Measurements from ENCODE around the gene PTPRQ.

The PTPRQ gene

DNA sequence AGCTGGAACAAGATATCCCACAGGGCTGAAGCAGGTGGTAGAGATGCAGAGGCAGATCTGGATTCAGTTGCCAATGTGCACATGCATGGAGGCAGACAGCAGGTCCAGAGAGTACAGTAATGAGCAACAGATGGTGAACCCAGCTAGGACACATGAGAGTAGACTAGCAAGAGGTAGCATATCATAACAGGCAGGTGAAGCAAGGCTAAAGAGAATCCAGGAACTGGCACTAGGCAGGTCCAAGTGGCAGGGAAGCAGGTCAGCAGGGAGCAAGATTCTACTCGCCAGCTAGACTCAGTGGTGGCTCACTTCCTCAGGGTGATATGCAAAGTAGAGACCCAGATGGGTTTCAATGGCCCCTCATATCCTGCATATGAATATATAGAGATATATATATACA lies 248.1 kb downstream of the PTPRQ start:
- H3K9me3 ChIP-seq = no peaks in the 10 kb centered on the region
- in situ Hi-C loops (cut with MboI; ENCODE audit: low sequenced_read_pairs) = no loop called here
- no peaks in the 10 kb centered on the region for H3K27me3 ChIP-seq (ENCODE audit: low read depth)
- H3K4me3 ChIP-seq = no peak overlapping the region
- H3K36me3 ChIP-seq (replicated peaks) = no peaks in the 10 kb centered on the region
- H3K4me1 ChIP-seq = no peaks in the 10 kb centered on the region
- DNase-seq (ENCODE audit: low spot score in 2 of 2) = no peak

DNA sequence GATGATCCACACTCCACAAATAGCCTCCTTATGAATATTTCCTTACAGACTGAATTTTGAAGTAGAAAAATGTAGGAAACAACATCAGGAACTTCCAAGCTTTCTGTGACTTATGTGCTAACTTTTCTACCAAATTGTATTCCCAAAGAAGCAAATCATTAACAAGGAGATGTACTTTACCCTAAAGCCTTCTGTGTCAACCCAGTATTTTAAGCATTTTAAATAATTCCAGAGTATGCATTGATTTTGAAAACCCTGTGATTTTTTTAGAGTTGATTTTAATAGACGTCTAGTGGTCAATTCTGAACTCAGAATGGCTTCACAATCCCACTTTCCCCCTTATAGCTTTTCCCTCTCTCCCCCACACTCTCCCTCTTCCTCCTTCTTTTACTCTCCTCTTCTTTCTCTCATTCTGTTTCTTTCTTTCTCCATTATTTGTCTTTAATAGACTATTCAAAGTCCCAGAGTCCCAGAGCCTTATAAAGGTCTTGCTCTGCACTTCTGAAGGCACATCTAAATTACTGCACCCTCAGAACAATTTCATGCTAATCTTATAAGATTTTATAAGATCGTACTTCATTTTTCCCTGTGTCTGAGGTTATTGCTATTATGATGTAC lies 253.3 kb downstream of the PTPRQ start:
- no peaks in the 10 kb centered on the region for H3K36me3 ChIP-seq (replicated peaks)
- no peaks in the 10 kb centered on the region for H3K4me1 ChIP-seq
- no peaks in the 10 kb centered on the region for H3K9me3 ChIP-seq
- no peak overlapping the region for H3K4me3 ChIP-seq
- no peak for DNase-seq (ENCODE audit: low spot score in 2 of 2)
- in situ Hi-C loops (cut with MboI; ENCODE audit: low sequenced_read_pairs) = no loop called here
- H3K27me3 ChIP-seq (ENCODE audit: low read depth) = no peaks in the 10 kb centered on the region

DNA sequence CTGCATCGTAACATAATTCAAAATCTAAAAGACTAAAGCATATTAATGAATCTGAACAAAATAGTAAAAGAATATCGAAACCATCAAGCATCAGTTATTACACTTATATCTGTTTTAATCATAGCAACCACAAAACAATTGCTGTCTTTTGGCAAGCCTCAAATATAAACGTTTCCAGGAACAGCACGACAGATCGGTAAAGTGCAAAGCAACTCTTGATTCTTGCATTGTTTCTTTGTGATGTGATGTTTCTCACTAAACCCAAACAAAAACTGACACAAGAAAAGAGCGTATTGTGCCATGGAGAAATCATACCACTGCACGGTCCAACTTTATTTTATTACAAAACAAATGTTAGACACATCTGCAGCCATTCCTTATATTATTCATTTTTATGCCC lies 254.2 kb downstream of the PTPRQ start:
- no peak for DNase-seq (ENCODE audit: low spot score in 2 of 2)

DNA sequence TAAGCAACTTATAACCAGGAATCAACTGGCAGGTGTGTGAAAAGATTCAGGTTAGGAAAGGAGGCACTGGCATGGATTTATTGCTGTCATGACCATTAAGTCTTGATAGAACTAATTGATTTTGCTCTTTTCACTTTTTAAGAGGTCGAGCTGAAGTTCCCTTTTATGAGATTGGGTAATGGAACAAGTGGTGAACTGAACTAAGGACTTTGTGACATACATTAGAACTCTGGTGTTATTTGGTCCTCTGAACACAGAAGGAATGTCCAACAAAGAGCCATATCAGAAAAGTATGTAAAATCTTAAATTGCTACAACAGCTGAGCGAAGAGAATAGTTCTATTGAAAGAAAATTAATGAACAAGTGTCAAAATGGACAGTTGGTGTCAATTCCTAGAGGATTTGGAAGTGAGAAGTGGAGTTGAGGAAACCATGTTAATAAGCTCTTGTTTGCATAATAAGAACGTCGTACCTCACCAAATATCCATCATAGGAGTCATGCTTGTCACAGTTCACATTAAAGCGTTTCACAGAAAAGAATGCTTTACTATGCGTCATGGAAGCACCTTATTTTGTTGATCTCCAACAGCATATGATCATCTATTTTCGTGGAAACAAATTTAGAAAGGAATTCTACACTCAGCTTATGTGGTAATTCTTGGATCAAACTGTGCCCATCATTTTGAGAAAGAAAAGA lies 255.0 kb downstream of the PTPRQ start:
- H3K9me3 ChIP-seq = no peaks in the 10 kb centered on the region
- in situ Hi-C loops (cut with MboI; ENCODE audit: low sequenced_read_pairs) = no loop called here
- no peak for DNase-seq (ENCODE audit: low spot score in 2 of 2)
- H3K36me3 ChIP-seq (replicated peaks) = no peaks in the 10 kb centered on the region
- no peak overlapping the region for H3K4me3 ChIP-seq
- no peaks in the 10 kb centered on the region for H3K4me1 ChIP-seq
- H3K27me3 ChIP-seq (ENCODE audit: low read depth) = no peaks in the 10 kb centered on the region

More for the DNA sequence above, 254.2 kb downstream of the PTPRQ start:
- H3K27me3 ChIP-seq (ENCODE audit: low read depth) = no peaks in the 10 kb centered on the region
- no peaks in the 10 kb centered on the region for H3K36me3 ChIP-seq (replicated peaks)
- H3K9me3 ChIP-seq = no peaks in the 10 kb centered on the region
- H3K4me1 ChIP-seq = no peaks in the 10 kb centered on the region
- no peak overlapping the region for H3K4me3 ChIP-seq
- in situ Hi-C loops (cut with MboI; ENCODE audit: low sequenced_read_pairs) = no loop called here

DNA sequence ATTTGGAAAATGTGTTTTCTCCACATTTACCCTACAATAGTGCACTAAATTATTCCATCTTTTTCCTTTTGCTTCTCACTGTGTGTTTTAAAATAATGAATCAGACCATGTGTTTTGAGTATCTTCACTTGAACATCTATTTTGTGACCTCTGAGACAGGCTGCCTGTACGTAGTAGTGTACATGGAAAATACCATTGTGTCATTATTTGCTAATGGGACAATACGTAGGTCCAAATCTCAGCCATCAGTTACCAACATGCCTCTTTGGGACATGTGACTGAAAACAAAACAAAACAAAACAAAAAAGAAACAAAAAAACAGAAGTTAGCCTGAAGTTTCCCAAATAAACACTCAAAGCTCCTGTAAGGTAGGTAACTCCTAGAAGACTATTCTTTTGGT lies 256.3 kb downstream of the PTPRQ start:
- no peak overlapping the region for H3K4me3 ChIP-seq
- no peak for DNase-seq (ENCODE audit: low spot score in 2 of 2)
- H3K27me3 ChIP-seq (ENCODE audit: low read depth) = no peaks in the 10 kb centered on the region
- in situ Hi-C loops (cut with MboI; ENCODE audit: low sequenced_read_pairs) = no loop called here
- no peaks in the 10 kb centered on the region for H3K36me3 ChIP-seq (replicated peaks)
- H3K4me1 ChIP-seq = no peaks in the 10 kb centered on the region
- no peaks in the 10 kb centered on the region for H3K9me3 ChIP-seq

DNA sequence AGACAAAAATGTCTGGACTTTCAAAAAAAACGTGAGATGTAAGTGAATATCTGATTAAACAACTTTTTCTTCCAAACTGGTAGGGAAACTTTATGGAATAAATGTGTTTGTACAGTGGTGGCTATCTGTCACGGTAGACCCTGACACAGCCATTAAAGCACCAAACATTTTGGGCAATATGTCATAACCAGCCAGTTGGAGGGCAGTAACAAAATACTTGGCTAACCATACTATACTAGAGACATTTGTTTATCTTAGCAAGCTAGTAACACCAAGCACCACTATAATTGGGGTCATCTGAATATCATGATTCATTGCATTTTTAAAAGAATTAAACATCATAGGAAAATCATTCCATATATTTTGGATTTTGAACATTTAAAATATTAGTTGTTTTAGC lies 257.4 kb downstream of the PTPRQ start:
- Histone ChIP-seq H3K9me3 (no peaks in the 10 kb centered on the region), H3K27me3 (ENCODE audit: low read depth) (no peaks in the 10 kb centered on the region), H3K36me3 (replicated peaks) (no peaks in the 10 kb centered on the region), H3K4me1 (no peaks in the 10 kb centered on the region), H3K4me3 (no peak overlapping the region)
- in situ Hi-C loops (cut with MboI; ENCODE audit: low sequenced_read_pairs) = no loop called here
- no peak for DNase-seq (ENCODE audit: low spot score in 2 of 2)

DNA sequence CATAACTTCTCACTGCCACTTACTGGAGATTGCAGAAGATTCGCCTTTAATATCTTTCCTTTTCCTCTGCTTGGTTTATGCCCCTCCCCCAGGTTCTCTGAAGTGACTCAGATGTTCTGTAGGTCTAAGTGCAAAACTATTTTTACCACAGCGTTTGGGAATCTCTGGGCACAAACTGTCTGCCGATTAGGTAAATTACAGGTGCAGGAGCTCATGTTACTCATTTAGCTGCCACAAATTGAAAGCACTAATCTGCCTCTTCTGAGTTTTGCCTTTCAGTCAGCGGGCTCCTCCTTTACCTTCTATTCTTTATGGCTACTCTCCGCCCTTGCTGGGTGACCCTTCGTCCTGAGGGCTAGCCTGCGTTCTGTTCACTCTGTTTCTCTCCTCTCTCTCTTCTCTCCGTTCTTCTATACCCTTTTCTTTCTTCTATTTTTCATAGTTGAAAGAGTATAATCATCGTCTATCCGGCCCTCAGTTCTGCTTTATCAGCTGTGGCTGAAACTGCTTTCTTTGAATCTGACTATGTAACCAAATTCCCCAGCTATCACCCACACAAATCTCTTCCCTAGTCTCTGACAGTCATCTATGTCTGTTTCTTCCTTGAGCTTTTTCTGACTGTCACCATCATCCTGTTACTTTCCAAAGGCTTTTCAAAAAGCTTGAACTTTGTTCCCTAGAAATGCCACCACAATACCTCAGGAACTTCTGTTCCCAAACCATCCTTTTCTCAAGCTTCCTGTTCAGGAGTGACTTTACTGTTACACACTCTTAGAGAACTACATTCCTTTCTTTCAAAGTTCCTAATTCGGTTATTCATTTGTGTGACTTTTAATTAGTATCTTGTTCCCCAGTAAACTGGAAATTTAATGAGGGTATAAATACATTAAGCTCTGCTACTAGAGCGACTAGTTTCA lies 259.1 kb downstream of the PTPRQ start:
- Histone ChIP-seq H3K9me3 (no peaks in the 10 kb centered on the region), H3K4me3 (no peak overlapping the region), H3K36me3 (replicated peaks) (no peaks in the 10 kb centered on the region), H3K4me1 (no peaks in the 10 kb centered on the region), H3K27me3 (ENCODE audit: low read depth) (no peaks in the 10 kb centered on the region)
- in situ Hi-C loops (cut with MboI; ENCODE audit: low sequenced_read_pairs) = no loop called here
- DNase-seq (ENCODE audit: low spot score in 2 of 2) = no peak

DNA sequence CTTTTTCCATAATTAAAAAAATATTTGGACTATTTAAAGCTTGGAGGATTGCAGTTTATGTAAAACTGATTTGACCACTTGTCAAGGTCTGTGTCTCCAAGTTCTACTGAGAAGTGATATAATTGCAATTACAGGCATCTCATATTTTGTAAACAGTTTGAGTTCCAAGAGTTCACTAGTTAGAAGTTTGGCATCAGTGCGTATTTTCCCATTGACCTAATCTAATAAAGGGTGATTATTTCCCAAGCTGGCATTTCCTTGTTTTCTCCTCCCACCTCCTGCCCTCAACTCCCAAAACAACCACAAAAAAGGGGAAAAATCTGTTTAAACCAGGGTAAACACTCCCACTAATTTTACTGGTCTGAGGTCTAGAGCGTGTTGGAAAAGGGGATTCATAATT lies 260.4 kb downstream of the PTPRQ start:
- in situ Hi-C loops (cut with MboI; ENCODE audit: low sequenced_read_pairs) = no loop called here
- H3K36me3 ChIP-seq (replicated peaks) = no peaks in the 10 kb centered on the region
- no peaks in the 10 kb centered on the region for H3K4me1 ChIP-seq
- no peak for DNase-seq (ENCODE audit: low spot score in 2 of 2)
- no peaks in the 10 kb centered on the region for H3K27me3 ChIP-seq (ENCODE audit: low read depth)
- no peak overlapping the region for H3K4me3 ChIP-seq
- no peaks in the 10 kb centered on the region for H3K9me3 ChIP-seq

DNA sequence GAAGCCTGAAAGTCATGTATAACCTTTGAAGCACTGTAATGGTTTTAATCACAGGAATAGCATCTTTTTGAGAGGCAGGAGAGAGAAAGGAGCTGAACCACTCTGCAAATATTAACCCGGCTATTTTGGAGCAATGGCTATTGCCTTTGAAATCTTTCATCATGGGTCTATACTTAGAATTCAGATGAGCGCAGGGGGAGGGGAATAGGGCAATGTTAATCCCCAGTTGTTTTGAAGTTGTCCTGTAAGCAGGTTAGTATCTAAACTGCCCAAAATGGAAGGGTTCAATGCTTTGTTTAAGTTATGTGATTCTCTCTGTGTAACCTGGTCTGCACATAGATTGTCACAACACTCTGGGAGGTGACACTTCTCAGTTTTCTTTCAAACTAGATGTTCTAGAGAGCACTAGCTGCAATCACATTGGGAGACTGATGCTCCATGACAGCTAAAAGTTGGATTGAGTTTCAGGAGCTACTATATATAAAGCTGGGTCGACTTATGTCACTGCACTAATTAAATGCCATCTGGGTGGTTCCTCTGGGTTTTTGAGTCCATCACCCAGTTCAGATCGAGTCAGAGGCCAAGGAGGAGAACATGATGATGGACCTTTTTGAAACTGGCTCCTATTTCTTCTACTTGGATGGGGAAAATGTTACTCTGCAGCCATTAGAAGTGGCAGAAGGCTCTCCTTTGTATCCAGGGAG lies 263.2 kb downstream of the PTPRQ start, which contains the start of gene MYF6:
Gene MYF6, plus strand, starts transcription at position 509 of the 704 bp plus-strand sequence. Its CDS starts 86 bp downstream, at position 595.
- Histone ChIP-seq H3K27me3 (ENCODE audit: low read depth) (no peaks in the 10 kb centered on the region), H3K9me3 (no peaks in the 10 kb centered on the region), H3K36me3 (replicated peaks) (no peaks in the 10 kb centered on the region), H3K4me3 (no peak within 1 kb of the TSS), H3K4me1 (no peaks in the 10 kb centered on the region)
- no peak for DNase-seq (ENCODE audit: low spot score in 2 of 2)
- in situ Hi-C loops (cut with MboI; ENCODE audit: low sequenced_read_pairs) = no loop called here

DNA sequence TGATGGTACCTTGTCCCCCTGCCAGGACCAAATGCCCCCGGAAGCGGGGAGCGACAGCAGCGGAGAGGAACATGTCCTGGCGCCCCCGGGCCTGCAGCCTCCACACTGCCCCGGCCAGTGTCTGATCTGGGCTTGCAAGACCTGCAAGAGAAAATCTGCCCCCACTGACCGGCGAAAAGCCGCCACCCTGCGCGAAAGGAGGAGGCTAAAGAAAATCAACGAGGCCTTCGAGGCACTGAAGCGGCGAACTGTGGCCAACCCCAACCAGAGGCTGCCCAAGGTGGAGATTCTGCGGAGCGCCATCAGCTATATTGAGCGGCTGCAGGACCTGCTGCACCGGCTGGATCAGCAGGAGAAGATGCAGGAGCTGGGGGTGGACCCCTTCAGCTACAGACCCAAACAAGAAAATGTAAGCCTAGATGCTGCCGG lies 263.8 kb downstream of the PTPRQ start:
- Histone ChIP-seq H3K4me3 (no peak overlapping the region), H3K36me3 (replicated peaks) (no peaks in the 10 kb centered on the region), H3K4me1 (no peaks in the 10 kb centered on the region), H3K27me3 (ENCODE audit: low read depth) (no peaks in the 10 kb centered on the region), H3K9me3 (no peaks in the 10 kb centered on the region)
- in situ Hi-C loops (cut with MboI; ENCODE audit: low sequenced_read_pairs) = no loop called here
- no peak for DNase-seq (ENCODE audit: low spot score in 2 of 2)

DNA sequence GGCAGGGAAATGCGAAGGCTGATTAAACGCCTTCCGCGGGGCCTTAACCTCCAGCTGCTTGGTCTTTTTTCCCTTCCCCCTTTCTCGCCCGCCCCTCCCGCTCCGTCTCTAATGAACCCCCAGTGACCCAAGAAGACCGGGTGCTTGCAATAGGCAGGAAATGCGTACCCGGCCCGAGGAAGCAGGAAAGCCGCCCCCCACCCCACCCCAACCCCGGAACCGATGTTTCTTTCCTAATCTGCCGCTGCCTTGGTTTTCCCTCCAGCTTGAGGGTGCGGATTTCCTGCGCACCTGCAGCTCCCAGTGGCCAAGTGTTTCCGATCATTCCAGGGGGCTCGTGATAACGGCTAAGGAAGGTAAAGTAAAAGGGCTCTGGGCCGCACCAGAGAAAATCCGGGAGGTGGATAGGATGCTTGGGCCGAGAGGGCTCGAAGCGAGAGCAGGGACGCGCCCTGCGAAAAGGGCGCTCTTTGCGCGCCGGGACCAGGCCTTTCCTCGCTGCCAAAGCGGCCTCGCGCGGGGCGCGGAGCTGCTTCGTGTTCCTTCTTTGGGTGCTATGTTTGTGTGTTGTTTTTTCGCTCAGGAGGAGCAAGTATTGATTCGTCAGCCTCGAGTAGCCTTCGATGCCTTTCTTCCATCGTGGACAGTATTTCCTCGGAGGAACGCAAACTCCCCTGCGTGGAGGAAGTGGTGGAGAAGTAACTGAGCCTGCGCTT lies 264.4 kb downstream of the PTPRQ start:
- H3K36me3 ChIP-seq (replicated peaks) = no peaks in the 10 kb centered on the region
- no peaks in the 10 kb centered on the region for H3K27me3 ChIP-seq (ENCODE audit: low read depth)
- in situ Hi-C loops (cut with MboI; ENCODE audit: low sequenced_read_pairs) = no loop called here
- H3K9me3 ChIP-seq = no peaks in the 10 kb centered on the region
- H3K4me1 ChIP-seq = peaks cover 1% of the 10 kb centered on the region; the same call in 1 of the 2 replicates
- H3K4me3 ChIP-seq = no peak overlapping the region
- DNase-seq (ENCODE audit: low spot score in 2 of 2) = no peak

DNA sequence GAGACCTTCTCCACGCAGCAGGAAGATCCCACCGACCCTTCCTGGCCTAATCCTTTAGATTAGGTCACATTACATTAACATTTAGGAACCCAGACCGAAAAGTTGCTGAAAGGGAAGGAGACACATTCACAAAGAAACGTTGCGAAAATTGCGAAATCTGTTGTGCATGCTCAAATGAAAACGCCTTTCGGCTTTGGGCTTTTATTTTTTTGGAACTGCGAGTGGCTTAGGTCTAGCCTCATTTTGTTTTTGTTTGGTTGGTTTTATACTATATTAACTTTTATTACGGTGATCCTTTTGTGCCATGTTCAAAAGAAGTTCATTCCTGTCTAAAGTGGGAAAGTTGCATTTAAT lies 264.9 kb downstream of the PTPRQ start:
- Histone ChIP-seq H3K9me3 (no peaks in the 10 kb centered on the region), H3K27me3 (ENCODE audit: low read depth) (no peaks in the 10 kb centered on the region), H3K4me3 (no peak overlapping the region), H3K4me1 (peaks cover 2% of the 10 kb centered on the region; the same call in 1 of the 2 replicates), H3K36me3 (replicated peaks) (no peaks in the 10 kb centered on the region)
- DNase-seq (ENCODE audit: low spot score in 2 of 2) = no peak
- in situ Hi-C loops (cut with MboI; ENCODE audit: low sequenced_read_pairs) = no loop called here
